Mucosa of descending colon (tissue), 3 donors: ENCODE data around the gene FOXP1. TPM values are rescaled to one million over a fixed set of nuclear protein-coding genes. Genes with fewer than 3 reads are reported as not detected.

Experiments
- ATAC-seq: fragments of 200-7000 bp; cut with Tn5 transposase; one replicate; pipeline ENCODE4 v1.9.1; 2020; ENCODE audit warnings: mild to moderate bottlenecking, moderate library complexity
- DNase-seq, 3 donors: peaks; one replicate each; pipeline ENCODE4 v3.0.0-alpha.2; 2020
- H3K36me3 ChIP-seq: fragments of 200-600 bp; one replicate; pipeline ENCODE4 v1.8.0; 2021; ENCODE audit warnings: low read depth, mild to moderate bottlenecking
- H3K4me1 ChIP-seq: fragments of 200-600 bp; one replicate; pipeline ENCODE4 v1.8.0; 2021; ENCODE audit warnings: low read depth, mild to moderate bottlenecking
- H3K4me3 ChIP-seq: fragments of 200-600 bp; one replicate; pipeline ENCODE4 v1.8.0; 2021; ENCODE audit warnings: mild to moderate bottlenecking
- H3K9me3 ChIP-seq: fragments of 200-600 bp; one replicate; pipeline ENCODE4 v1.8.0; 2021; ENCODE audit warnings: mild to moderate bottlenecking
- intact Hi-C, 2 donors: fragments of 100-400 bp; cut with DNase I in 1 of 2; cut with micrococcal nuclease in 1 of 2; formaldehyde crosslinking; loops; one replicate each; pipeline versions ENCODE4 v1.11.0 to v1.11.1; 2022; cut with DNase I, micrococcal nuclease
- total RNA-seq, 3 donors: library from RNA; stranded (reverse); fragmentation: NEBNext Ultra II Directional in 2 of 3; extraction: Animal tissue kit (Norgen Biotek cat#: 25700) in 2 of 3; gene quantifications; one replicate each; pipeline versions ENCODE4 v1.2.1 to v1.2.4, GENCODE V29; 2021 to 2023
- TF ChIP-seq, protein P1 (sequence below): fragments of 200-600 bp; IDR thresholded peaks from one replicate; pipeline ENCODE4 v1.8.0; 2022; ENCODE audit warnings: antibody characterized with exemption, mild to moderate bottlenecking
- donor health status: DM: no; HTN: no; CAD: no; lungs with moderate emphysema.
- donor health status: DM: no; HTN: no; CAD: no.
- donor health status: DM: no; HTN: yes; CAD: no.

The FOXP1 gene
- total RNA-seq, 3 donors from 2014 or later: 133 to 217 (median 214) TPM

DNA sequence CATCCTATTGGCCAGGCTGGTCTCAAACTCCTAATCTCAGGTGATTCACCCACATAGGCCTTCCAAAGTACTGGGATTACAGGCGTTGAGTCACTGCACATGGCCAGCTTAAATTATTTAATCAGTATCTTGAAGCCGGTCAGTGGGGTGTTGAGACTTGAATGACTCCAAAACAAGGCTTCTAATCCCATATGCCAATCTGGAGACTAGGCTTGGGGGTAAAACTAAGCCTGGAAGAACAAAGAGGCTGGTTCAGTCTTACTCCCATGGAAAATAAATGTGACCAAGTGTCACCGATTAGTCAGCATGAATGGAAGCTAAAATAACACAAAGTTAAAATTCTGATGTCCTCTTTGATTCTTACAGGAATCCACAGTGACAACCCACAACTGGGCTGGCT, 509.1 kb downstream of the FOXP1 start:
- Histone ChIP-seq H3K4me3 (no peak overlapping the region), H3K9me3 (no peaks in the 10 kb centered on the region), H3K36me3 (no peaks in the 10 kb centered on the region), H3K4me1 (peaks cover 32% of the 10 kb centered on the region)
- intact Hi-C loops: no loop called here
- ATAC-seq (no peak), DNase-seq (no peak)
- TF ChIP-seq, protein P1, sequence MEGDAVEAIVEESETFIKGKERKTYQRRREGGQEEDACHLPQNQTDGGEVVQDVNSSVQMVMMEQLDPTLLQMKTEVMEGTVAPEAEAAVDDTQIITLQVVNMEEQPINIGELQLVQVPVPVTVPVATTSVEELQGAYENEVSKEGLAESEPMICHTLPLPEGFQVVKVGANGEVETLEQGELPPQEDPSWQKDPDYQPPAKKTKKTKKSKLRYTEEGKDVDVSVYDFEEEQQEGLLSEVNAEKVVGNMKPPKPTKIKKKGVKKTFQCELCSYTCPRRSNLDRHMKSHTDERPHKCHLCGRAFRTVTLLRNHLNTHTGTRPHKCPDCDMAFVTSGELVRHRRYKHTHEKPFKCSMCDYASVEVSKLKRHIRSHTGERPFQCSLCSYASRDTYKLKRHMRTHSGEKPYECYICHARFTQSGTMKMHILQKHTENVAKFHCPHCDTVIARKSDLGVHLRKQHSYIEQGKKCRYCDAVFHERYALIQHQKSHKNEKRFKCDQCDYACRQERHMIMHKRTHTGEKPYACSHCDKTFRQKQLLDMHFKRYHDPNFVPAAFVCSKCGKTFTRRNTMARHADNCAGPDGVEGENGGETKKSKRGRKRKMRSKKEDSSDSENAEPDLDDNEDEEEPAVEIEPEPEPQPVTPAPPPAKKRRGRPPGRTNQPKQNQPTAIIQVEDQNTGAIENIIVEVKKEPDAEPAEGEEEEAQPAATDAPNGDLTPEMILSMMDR: no peak

DNA sequence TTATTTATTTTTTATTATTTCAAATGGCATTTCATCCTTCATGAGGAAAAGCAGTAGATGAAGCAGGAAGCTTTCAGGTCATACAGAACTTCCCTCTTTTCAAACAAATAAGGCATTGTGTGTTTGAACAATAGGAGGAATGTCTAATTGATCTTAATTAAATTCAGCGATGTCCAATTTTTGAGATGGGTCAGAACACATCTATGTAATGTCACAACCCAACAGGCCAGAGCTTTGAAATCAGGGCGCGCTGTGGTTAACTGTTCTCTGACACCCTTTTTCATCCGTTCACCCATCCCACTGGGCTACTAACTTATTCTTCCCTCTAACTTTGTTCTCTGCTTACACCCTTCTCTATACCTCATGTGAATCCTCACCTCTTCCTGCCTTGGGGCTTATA, 510.5 kb downstream of the FOXP1 start:
- intact Hi-C loops: no loop called here
- no peak overlapping the region for H3K4me3 ChIP-seq
- DNase-seq: no peak
- no peaks in the 10 kb centered on the region for H3K9me3 ChIP-seq
- peaks cover 24% of the 10 kb centered on the region for H3K4me1 ChIP-seq
- TF ChIP-seq, protein P1: no peak
- no peak for ATAC-seq
- no peaks in the 10 kb centered on the region for H3K36me3 ChIP-seq

DNA sequence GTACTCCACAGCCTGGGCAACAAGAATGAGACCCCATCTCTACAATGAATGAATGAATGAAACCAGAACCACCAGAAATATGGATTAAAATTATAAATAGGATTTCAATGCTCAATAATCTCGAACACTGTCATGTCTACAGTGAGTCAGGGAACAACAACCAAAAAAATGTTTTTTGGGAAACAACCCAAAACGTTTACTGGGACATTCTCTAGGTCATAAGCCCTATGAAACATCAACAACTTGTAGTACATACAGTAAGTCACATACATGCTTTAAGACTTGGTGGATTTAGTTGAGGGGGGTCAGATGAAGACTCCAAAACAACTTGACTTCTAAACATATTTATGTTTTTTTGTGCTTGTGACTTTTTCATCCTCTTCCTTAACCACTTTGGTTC, 511.2 kb downstream of the FOXP1 start:
- Histone ChIP-seq H3K4me3 (no peak overlapping the region), H3K36me3 (no peaks in the 10 kb centered on the region), H3K4me1 (peaks cover 22% of the 10 kb centered on the region), H3K9me3 (no peaks in the 10 kb centered on the region)
- intact Hi-C loops: no loop called here
- DNase-seq: no peak
- no peak for ATAC-seq
- TF ChIP-seq, protein P1: no peak

DNA sequence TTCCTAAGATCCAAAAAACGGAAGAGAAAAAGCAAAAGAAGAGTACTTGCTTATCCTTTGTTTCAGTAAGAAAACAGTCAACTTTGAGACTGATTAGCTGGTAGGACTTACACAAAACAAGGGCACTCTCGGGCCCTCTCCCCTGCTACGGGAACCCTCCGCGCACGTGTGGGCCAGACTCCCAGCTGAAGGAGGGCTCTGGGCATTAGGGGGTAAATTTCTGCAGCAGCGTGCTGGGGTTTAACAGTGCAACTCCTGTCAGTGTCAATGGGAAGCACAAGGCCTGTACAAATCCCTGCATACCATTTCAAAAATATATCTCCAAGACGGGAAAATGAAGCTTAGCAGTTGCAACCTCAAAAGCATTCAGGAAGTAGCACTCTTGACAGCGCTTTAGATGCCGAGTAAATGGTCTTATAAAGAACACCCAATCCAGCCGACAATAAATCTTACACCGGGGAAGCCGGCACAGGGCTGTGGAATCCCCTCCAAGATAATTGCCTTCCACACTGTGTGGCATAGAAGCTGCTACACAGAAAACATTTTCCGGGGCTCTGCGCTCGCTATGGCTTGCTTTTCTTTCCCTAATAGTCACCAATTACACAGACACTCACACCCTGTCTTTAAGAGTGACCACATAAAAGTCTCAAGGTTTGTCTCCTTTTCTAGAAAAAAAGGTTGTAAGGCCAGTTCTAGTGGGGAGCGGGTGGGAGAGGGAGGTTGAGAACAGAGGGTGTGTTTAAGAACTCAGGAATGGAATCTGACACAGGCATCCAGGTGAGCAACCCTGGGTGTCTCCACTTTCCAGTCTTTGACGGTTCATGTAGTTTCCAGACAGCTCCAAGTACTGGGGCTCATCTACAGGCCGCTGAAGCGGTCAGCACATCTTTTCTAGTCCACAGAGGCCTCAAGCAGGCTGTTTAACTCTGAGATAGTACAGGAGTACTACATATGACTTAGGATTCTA, 512.7 kb downstream of the FOXP1 start:
- no peak for ATAC-seq
- TF ChIP-seq, protein P1: no peak
- H3K9me3 ChIP-seq: no peaks in the 10 kb centered on the region
- no peak overlapping the region for H3K4me3 ChIP-seq
- peaks cover 20% of the 10 kb centered on the region for H3K4me1 ChIP-seq
- intact Hi-C loops: no loop called here
- H3K36me3 ChIP-seq: no peaks in the 10 kb centered on the region
- no peak for DNase-seq

DNA sequence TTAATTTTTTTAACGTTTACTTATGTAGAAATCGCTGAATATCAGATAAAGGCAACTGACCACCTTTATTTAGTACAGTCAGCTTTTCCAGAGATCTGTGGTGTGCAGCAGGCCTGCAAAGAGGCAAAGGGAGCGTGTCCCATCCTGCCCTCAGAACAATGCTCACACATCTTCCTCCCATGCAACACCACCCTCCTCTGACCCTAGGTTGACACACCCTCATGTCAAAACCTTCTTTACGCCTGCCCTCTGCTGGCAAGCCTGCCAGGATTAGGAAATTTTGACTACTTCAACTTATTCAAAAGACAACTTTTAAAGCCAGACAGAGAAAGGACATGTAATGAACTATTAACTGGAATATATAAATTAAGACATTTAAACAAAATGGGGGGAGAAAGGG, 513.7 kb downstream of the FOXP1 start:
- intact Hi-C loops: loop anchor here in 1 of 2 donors (10.0 kb wide), 1 partner anchor 65 kb away; no protein-coding TSS in a partner anchor
- ATAC-seq (peak; percentile 61), DNase-seq (peak; percentile 61 to 86 (median 78))
- Histone ChIP-seq H3K4me3 (no peak overlapping the region), H3K9me3 (no peaks in the 10 kb centered on the region), H3K36me3 (no peaks in the 10 kb centered on the region), H3K4me1 (peaks cover 20% of the 10 kb centered on the region)
- TF ChIP-seq, protein P1: peak; percentile 31
